HEK293T (cell line): ENCODE results near the gene SFSWAP.

Experiments used
- ARNT ChIP-seq: fragments of 450-650 bp; IDR thresholded peaks from 2 replicates; pipeline ENCODE4 v1.6.1; 2017; ENCODE audit warnings: mild to moderate bottlenecking
- BHLHE40 ChIP-seq: fragments of 450-650 bp; IDR thresholded peaks from 2 replicates; pipeline ENCODE4 v1.6.1; 2016; ENCODE audit warnings: mild to moderate bottlenecking, moderate library complexity, borderline replicate concordance
- ELF4 ChIP-seq: fragments of 450-650 bp; IDR thresholded peaks from 2 replicates; pipeline ENCODE4 v1.6.1; 2017; ENCODE audit warnings: antibody characterized with exemption
- FOXA1 ChIP-seq: fragments of 450-650 bp; IDR thresholded peaks from 2 replicates; pipeline ENCODE4 v1.6.1; 2016; ENCODE audit warnings: mild to moderate bottlenecking
- FOXK2 ChIP-seq: fragments of 450-650 bp; IDR thresholded peaks from 2 replicates; pipeline ENCODE4 v1.6.1; 2016; ENCODE audit warnings: mild to moderate bottlenecking
- FOXM1 ChIP-seq: fragments of 450-650 bp; IDR thresholded peaks from 2 replicates; pipeline ENCODE4 v1.6.1; 2017; ENCODE audit warnings: mild to moderate bottlenecking, borderline replicate concordance
- HDGF ChIP-seq: fragments of 450-650 bp; IDR thresholded peaks from 2 replicates; pipeline ENCODE4 v1.6.1; 2017; ENCODE audit warnings: antibody characterized with exemption, borderline replicate concordance
- L3MBTL2 ChIP-seq: fragments of 450-650 bp; conservative IDR thresholded peaks from 2 replicates; pipeline ENCODE4 v1.6.1; 2016; ENCODE audit warnings: mild to moderate bottlenecking
- LEF1 ChIP-seq: fragments of 450-650 bp; IDR thresholded peaks from 2 replicates; pipeline ENCODE4 v1.6.1; 2017; ENCODE audit warnings: mild to moderate bottlenecking, borderline replicate concordance
- NFRKB ChIP-seq: fragments of 450-650 bp; IDR thresholded peaks from 2 replicates; pipeline ENCODE4 v1.6.1; 2016; ENCODE audit warnings: mild to moderate bottlenecking, moderate library complexity
- SP1 ChIP-seq: fragments of 450-650 bp; IDR thresholded peaks from 2 replicates; pipeline ENCODE4 v1.6.1; 2017
- SUZ12 ChIP-seq: fragments of 450-650 bp; IDR thresholded peaks from 2 replicates; pipeline ENCODE4 v1.6.1; 2016; ENCODE audit warnings: mild to moderate bottlenecking
- TARDBP ChIP-seq: fragments of 450-650 bp; IDR thresholded peaks from 2 replicates; pipeline ENCODE4 v1.6.1; 2016
- ZNF384 ChIP-seq: fragments of 450-650 bp; IDR thresholded peaks from 2 replicates; pipeline ENCODE4 v1.6.1; 2016

DNA sequence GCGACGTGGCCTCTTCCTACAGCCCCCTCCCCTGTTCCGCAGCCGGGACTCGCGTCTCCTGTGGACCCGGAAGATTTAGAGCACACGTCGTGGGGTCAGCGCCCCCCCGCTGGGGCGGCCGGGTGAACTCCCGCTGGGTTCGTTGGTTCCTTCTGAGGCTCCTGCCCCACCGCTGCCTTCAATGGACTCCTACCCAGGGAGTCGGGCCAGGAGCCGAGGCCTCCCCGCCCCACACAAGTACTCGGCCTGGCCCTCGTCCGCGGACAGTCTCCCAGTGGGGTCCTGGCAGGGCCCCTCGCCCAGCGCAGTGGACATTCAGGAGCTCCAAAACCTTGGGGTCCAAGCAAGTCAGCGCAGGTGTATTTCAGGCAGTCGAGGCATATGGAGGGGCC lies 118.5 kb downstream of the SFSWAP start:
- TF ChIP-seq HDGF: no peak
- no peak for TF ChIP-seq BHLHE40
- no peak for TF ChIP-seq SP1
- TF ChIP-seq SUZ12: no peak
- no peak for TF ChIP-seq FOXK2
- no peak for TF ChIP-seq FOXM1
- TF ChIP-seq ZNF384: no peak
- no peak for TF ChIP-seq TARDBP
- TF ChIP-seq ELF4: no peak
- TF ChIP-seq FOXA1: no peak
- no peak for TF ChIP-seq ARNT
- TF ChIP-seq NFRKB: no peak
- no peak for TF ChIP-seq L3MBTL2
- TF ChIP-seq LEF1: no peak
